DOHH2 (cell line): ENCODE results near the gene MYLK.

Experiments
- H3F3A ChIP-seq: fragments of 200-600 bp; sonication (generic), shearing (Covaris generic); 2 replicates; pipeline ENCODE4 v1.6.0; 2016; ENCODE audit warnings: antibody characterized with exemption, mild to moderate bottlenecking; ENCODE audit not compliant: control insufficient read depth, insufficient read depth
- H3K27ac ChIP-seq: fragments of 200-600 bp; sonication (generic); 2 replicates; pipeline ENCODE4 v1.5.1; 2014; ENCODE audit warnings: low read depth, mild to moderate bottlenecking, low read length, moderate library complexity
- H3K27me3 ChIP-seq: fragments of 200-600 bp; sonication (generic); 2 replicates; pipeline ENCODE4 v1.6.1; 2014; ENCODE audit warnings: mild to moderate bottlenecking, low read length, mixed read lengths; ENCODE audit not compliant: control insufficient read depth
- H3K36me3 ChIP-seq: fragments of 200-600 bp; sonication (generic); 2 replicates; pipeline ENCODE4 v1.6.1; 2014; ENCODE audit warnings: mild to moderate bottlenecking, low read length, moderate library complexity, mixed read lengths; ENCODE audit not compliant: control insufficient read depth
- H3K4me1 ChIP-seq: fragments of 200-600 bp; sonication (generic); 2 replicates; pipeline ENCODE4 v1.6.1; 2014; ENCODE audit warnings: mild to moderate bottlenecking, low read length, mixed read lengths; ENCODE audit not compliant: control insufficient read depth
- H3K4me2 ChIP-seq: fragments of 200-600 bp; sonication (generic); 2 replicates; pipeline ENCODE4 v1.6.0; 2014; ENCODE audit warnings: mild to moderate bottlenecking, low read length, moderate library complexity
- H3K4me3 ChIP-seq: fragments of 200-600 bp; sonication (generic); 2 replicates; pipeline ENCODE4 v1.5.1; 2014; ENCODE audit warnings: mild to moderate bottlenecking, low read length, mixed read lengths
- H3K79me2 ChIP-seq: fragments of 200-600 bp; sonication (generic); 2 replicates; pipeline ENCODE4 v1.6.1; 2014; ENCODE audit warnings: mild to moderate bottlenecking, low read length, mixed read lengths; ENCODE audit not compliant: control insufficient read depth
- H3K9me2 ChIP-seq: fragments of 200-600 bp; sonication (generic); replicated peaks from 2 replicates; pipeline ENCODE4 v1.6.1; 2014; ENCODE audit warnings: mild to moderate bottlenecking, low read length, mixed read lengths; ENCODE audit not compliant: control insufficient read depth
- H3K9me3 ChIP-seq: fragments of 200-600 bp; sonication (generic); 2 replicates; pipeline ENCODE4 v1.6.1; 2014; ENCODE audit warnings: antibody characterized with exemption, low read length, mixed read lengths; ENCODE audit not compliant: control insufficient read depth, insufficient read depth
- H4K20me1 ChIP-seq: fragments of 200-600 bp; sonication (generic); 2 replicates; pipeline ENCODE4 v1.6.0; 2014; ENCODE audit warnings: low read depth, mild to moderate bottlenecking, antibody characterized with exemption, low read length, moderate library complexity; ENCODE audit not compliant: control insufficient read depth, insufficient read depth
- EZH2phosphoT487 ChIP-seq: fragments of 200-600 bp; sonication (generic); IDR thresholded peaks from 2 replicates; pipeline ENCODE4 v1.6.1; 2017; ENCODE audit warnings: borderline replicate concordance, mild to moderate bottlenecking, antibody characterized with exemption, low read length, moderate library complexity, mixed read lengths
- TF ChIP-seq, protein P1 (sequence below): fragments of 200-600 bp; sonication (generic); IDR thresholded peaks from one replicate; pipeline ENCODE4 v1.5.1; 2014; ENCODE audit warnings: antibody characterized with exemption, mild to moderate bottlenecking, low read depth, low read length; ENCODE audit not compliant: poor library complexity, severe bottlenecking

The MYLK gene

DNA sequence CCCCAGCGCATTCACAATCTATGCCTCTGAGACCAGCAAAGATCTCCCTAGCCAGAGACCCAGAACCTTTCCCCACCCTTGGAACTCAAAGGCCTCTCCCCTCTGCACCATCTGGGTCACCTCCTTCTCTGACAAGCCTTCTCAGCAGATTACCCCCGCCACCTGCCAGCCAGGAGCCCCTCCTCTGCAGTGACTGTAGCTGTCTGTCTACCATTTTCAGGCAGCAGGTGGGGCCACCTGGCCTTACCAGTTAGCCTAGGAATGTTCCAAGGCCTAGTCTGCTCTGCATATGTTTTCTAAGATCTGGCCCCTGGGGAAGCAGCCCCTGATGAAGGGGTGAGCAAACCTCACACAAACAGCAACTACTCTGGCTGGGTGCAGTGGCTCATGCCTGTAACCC, 2.4 kb downstream of the MYLK start:
- Histone ChIP-seq H3K27ac (no peak overlapping the region), H3K4me2 (no peak overlapping the region), H3K4me1 (no peaks in the 10 kb centered on the region), H3K36me3 (no peaks in the 10 kb centered on the region), H3K9me2 (no peaks in the 10 kb centered on the region), H3K4me3 (no peak overlapping the region), H3F3A (no peaks in the 10 kb centered on the region), H3K9me3 (no peaks in the 10 kb centered on the region), H4K20me1 (no peaks in the 10 kb centered on the region), H3K79me2 (no peaks in the 10 kb centered on the region), H3K27me3 (no peaks in the 10 kb centered on the region)
- TF ChIP-seq, protein P1, sequence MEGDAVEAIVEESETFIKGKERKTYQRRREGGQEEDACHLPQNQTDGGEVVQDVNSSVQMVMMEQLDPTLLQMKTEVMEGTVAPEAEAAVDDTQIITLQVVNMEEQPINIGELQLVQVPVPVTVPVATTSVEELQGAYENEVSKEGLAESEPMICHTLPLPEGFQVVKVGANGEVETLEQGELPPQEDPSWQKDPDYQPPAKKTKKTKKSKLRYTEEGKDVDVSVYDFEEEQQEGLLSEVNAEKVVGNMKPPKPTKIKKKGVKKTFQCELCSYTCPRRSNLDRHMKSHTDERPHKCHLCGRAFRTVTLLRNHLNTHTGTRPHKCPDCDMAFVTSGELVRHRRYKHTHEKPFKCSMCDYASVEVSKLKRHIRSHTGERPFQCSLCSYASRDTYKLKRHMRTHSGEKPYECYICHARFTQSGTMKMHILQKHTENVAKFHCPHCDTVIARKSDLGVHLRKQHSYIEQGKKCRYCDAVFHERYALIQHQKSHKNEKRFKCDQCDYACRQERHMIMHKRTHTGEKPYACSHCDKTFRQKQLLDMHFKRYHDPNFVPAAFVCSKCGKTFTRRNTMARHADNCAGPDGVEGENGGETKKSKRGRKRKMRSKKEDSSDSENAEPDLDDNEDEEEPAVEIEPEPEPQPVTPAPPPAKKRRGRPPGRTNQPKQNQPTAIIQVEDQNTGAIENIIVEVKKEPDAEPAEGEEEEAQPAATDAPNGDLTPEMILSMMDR, result no peak
- no peak for TF ChIP-seq EZH2phosphoT487

DNA sequence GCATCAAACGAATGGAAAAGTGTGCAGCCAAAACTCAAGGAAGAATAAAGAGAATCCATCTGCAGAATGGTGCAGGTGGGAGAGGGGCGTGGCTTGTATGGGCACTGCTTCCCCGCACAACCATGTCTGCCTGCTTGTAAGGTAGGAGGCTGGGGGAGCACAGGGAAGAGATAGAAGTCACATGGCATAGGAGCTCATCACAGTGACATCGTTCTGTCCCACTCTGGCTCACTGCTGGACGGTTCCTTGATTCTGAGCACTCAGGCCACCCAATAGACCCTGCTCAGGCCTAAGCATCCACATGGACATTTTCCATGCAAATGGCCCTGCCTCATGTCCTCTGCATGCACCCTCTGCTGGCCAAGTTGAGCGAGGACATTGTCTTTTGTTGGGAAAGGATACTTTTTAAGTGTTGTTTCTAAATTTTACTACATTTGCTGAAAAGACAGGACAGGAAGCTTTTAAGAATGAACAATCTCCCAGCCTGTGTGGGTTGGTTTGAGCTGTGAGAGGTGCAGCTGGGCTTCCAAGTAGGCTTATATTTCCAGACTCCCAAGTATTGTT, 3.1 kb downstream of the MYLK start:
- Histone ChIP-seq H3K4me3 (no peak overlapping the region), H3K79me2 (no peaks in the 10 kb centered on the region)

DNA sequence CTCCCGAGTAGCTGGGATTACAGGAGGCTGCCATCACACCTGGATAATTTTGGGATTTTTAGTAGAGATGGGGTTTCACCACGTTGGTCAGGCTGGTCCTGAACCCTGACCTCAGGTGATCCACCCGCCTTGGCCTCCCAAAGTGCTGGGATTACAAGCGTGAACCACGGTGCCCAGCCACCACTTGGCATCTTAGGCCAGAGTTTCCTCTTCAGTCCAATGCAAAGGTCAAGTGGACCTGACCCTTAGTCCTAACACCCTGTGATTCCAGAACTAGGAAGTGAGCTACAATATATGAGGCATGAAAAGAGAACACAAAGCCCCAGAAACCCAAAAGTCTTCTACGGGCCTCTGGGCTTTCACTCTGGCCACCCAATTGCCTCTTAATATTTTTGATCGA, 5.3 kb downstream of the MYLK start:
- no peak overlapping the region for H3K4me3 ChIP-seq

More for the DNA sequence above, 3.1 kb downstream of the MYLK start:
- Histone ChIP-seq H3F3A (no peaks in the 10 kb centered on the region), H3K27ac (no peak overlapping the region), H3K4me2 (no peak overlapping the region), H3K9me3 (no peaks in the 10 kb centered on the region), H3K36me3 (no peaks in the 10 kb centered on the region), H4K20me1 (no peaks in the 10 kb centered on the region), H3K27me3 (no peaks in the 10 kb centered on the region), H3K4me1 (no peaks in the 10 kb centered on the region), H3K9me2 (no peaks in the 10 kb centered on the region)
- TF ChIP-seq, protein P1, result no peak
- no peak for TF ChIP-seq EZH2phosphoT487

More for the DNA sequence above, 5.3 kb downstream of the MYLK start:
- H3K4me2 ChIP-seq, result no peak overlapping the region
- TF ChIP-seq, protein P1, result no peak
- TF ChIP-seq EZH2phosphoT487, result no peak
- no peaks in the 10 kb centered on the region for H3K9me3 ChIP-seq
- H3K36me3 ChIP-seq, result no peaks in the 10 kb centered on the region
- H3K27me3 ChIP-seq, result peaks cover 4% of the 10 kb centered on the region
- H3K79me2 ChIP-seq, result no peaks in the 10 kb centered on the region
- no peaks in the 10 kb centered on the region for H3F3A ChIP-seq
- no peaks in the 10 kb centered on the region for H3K4me1 ChIP-seq
- H3K27ac ChIP-seq, result no peak overlapping the region
- H4K20me1 ChIP-seq, result no peaks in the 10 kb centered on the region
- H3K9me2 ChIP-seq, result no peaks in the 10 kb centered on the region; the same call in 1 of the 2 replicates
